ENCODE data around the gene BSG. TPM values are rescaled to one million over a fixed set of nuclear protein-coding genes. Genes with fewer than 3 reads are reported as not detected.

The BSG gene
- total and polyA plus RNA-seq, 9 of the 15 experiments (the other 6 are each of a cell fraction or from before 2014, with no cell fraction given): 4.6 to 495 (median 187) TPM

DNA sequence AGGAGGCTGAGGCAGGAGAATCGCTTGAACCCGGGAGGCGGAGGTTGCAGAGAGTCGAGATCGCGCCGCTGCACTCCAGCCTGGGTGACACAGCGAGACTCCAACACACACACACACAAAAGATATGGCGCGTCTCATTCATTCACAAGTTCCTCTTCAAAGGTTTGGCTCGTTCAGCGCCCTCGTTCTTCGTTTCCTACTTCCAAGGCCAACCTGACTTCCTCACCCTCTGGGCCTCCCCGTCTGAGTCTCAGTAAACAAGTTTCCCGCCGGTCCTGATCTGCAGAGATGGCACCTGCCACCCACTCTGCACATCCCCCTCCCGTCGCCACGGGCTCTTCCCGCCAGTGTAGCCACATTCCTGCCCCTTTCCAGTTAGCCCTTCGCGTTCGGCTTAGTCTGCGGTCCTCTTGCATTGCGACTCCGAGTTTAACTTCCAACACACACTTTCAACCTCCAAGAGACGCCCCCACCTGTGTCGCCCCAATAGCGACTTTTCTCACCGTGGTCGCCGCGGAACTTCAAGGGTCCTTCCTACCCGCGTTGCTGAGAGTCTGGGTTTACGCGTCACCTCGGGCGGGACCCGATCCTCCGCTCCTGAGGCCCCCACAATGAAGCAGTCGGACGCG is 1.3 kb upstream of the BSG start (continued):
- TF ChIP-seq, protein P1, sequence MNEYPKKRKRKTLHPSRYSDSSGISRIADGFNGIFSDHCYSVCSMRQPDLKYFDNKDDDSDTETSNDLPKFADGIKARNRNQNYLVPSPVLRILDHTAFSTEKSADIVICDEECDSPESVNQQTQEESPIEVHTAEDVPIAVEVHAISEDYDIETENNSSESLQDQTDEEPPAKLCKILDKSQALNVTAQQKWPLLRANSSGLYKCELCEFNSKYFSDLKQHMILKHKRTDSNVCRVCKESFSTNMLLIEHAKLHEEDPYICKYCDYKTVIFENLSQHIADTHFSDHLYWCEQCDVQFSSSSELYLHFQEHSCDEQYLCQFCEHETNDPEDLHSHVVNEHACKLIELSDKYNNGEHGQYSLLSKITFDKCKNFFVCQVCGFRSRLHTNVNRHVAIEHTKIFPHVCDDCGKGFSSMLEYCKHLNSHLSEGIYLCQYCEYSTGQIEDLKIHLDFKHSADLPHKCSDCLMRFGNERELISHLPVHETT (CRISPR knock-in tag; conservative IDR thresholded peaks at IDR 0.05 in 1 of 2, IDR thresholded peaks at IDR 0.05 in 1 of 2): no peak
- TF ChIP-seq CCAR2 (IDR thresholded peaks at IDR 0.05; ENCODE audit: low read depth, low read length) (no peak), SOX6 (IDR thresholded peaks at IDR 0.05) (no peak), POU5F1 (IDR thresholded peaks at IDR 0.05; ENCODE audit: borderline replicate concordance, low read depth, low read length, partially characterized antibody) (no peak), ZNF696 (CRISPR knock-in tag; conservative IDR thresholded peaks at IDR 0.05) (no peak), HDAC1 (IDR thresholded peaks at IDR 0.05) (peak in 1 of 2 experiments; percentile 62; a peak in 1 of 4 replicates), SMAD4 (CRISPR knock-in tag; conservative IDR thresholded peaks at IDR 0.05) (peak; percentile 73; the same call in 1 of the 2 replicates), YY1 (IDR thresholded peaks at IDR 0.05; ENCODE audit: borderline replicate concordance in 1 of 3, control insufficient read depth in 1 of 3, extremely low read depth in 1 of 3, insufficient read depth in 3 of 3, insufficient read length in 1 of 3, insufficient replicate concordance in 2 of 3, low read depth in 1 of 3, low read length in 2 of 3) (peak in 2 of 3 experiments; percentile 13 to 55), ESRRB (CRISPR knock-in tag; IDR thresholded peaks at IDR 0.05; ENCODE audit: borderline replicate concordance) (no peak), GATA2 (CRISPR knock-in tag; IDR thresholded peaks at IDR 0.05) (no peak)
- TF ChIP-seq, protein P2, sequence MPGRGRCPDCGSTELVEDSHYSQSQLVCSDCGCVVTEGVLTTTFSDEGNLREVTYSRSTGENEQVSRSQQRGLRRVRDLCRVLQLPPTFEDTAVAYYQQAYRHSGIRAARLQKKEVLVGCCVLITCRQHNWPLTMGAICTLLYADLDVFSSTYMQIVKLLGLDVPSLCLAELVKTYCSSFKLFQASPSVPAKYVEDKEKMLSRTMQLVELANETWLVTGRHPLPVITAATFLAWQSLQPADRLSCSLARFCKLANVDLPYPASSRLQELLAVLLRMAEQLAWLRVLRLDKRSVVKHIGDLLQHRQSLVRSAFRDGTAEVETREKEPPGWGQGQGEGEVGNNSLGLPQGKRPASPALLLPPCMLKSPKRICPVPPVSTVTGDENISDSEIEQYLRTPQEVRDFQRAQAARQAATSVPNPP (IDR thresholded peaks at IDR 0.05; ENCODE audit: borderline replicate concordance, insufficient read depth, insufficient read length): no peak
- TF ChIP-seq, protein P3, sequence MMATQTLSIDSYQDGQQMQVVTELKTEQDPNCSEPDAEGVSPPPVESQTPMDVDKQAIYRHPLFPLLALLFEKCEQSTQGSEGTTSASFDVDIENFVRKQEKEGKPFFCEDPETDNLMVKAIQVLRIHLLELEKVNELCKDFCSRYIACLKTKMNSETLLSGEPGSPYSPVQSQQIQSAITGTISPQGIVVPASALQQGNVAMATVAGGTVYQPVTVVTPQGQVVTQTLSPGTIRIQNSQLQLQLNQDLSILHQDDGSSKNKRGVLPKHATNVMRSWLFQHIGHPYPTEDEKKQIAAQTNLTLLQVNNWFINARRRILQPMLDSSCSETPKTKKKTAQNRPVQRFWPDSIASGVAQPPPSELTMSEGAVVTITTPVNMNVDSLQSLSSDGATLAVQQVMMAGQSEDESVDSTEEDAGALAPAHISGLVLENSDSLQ (IDR thresholded peaks at IDR 0.05): no peak
- TF ChIP-seq, protein P4, sequence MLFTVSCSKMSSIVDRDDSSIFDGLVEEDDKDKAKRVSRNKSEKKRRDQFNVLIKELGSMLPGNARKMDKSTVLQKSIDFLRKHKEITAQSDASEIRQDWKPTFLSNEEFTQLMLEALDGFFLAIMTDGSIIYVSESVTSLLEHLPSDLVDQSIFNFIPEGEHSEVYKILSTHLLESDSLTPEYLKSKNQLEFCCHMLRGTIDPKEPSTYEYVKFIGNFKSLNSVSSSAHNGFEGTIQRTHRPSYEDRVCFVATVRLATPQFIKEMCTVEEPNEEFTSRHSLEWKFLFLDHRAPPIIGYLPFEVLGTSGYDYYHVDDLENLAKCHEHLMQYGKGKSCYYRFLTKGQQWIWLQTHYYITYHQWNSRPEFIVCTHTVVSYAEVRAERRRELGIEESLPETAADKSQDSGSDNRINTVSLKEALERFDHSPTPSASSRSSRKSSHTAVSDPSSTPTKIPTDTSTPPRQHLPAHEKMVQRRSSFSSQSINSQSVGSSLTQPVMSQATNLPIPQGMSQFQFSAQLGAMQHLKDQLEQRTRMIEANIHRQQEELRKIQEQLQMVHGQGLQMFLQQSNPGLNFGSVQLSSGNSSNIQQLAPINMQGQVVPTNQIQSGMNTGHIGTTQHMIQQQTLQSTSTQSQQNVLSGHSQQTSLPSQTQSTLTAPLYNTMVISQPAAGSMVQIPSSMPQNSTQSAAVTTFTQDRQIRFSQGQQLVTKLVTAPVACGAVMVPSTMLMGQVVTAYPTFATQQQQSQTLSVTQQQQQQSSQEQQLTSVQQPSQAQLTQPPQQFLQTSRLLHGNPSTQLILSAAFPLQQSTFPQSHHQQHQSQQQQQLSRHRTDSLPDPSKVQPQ (CRISPR knock-in tag; IDR thresholded peaks at IDR 0.05; ENCODE audit: borderline replicate concordance): no peak
- TF ChIP-seq, protein P5, sequence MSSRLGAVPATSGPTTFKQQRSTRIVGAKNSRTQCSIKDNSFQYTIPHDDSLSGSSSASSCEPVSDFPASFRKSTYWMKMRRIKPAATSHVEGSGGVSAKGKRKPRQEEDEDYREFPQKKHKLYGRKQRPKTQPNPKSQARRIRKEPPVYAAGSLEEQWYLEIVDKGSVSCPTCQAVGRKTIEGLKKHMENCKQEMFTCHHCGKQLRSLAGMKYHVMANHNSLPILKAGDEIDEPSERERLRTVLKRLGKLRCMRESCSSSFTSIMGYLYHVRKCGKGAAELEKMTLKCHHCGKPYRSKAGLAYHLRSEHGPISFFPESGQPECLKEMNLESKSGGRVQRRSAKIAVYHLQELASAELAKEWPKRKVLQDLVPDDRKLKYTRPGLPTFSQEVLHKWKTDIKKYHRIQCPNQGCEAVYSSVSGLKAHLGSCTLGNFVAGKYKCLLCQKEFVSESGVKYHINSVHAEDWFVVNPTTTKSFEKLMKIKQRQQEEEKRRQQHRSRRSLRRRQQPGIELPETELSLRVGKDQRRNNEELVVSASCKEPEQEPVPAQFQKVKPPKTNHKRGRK (tag; IDR thresholded peaks at IDR 0.05): no peak
- TF ChIP-seq, protein P6, sequence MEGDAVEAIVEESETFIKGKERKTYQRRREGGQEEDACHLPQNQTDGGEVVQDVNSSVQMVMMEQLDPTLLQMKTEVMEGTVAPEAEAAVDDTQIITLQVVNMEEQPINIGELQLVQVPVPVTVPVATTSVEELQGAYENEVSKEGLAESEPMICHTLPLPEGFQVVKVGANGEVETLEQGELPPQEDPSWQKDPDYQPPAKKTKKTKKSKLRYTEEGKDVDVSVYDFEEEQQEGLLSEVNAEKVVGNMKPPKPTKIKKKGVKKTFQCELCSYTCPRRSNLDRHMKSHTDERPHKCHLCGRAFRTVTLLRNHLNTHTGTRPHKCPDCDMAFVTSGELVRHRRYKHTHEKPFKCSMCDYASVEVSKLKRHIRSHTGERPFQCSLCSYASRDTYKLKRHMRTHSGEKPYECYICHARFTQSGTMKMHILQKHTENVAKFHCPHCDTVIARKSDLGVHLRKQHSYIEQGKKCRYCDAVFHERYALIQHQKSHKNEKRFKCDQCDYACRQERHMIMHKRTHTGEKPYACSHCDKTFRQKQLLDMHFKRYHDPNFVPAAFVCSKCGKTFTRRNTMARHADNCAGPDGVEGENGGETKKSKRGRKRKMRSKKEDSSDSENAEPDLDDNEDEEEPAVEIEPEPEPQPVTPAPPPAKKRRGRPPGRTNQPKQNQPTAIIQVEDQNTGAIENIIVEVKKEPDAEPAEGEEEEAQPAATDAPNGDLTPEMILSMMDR (IDR thresholded peaks at IDR 0.05 in 2 of 3, conservative IDR thresholded peaks at IDR 0.05 in 1 of 3; ENCODE audit: insufficient read depth in 2 of 3, low read depth in 1 of 3, low read length in 3 of 3): no peak
